ENCODE data around the gene DIPK1B.

Gene DIPK1B

GRCh38 chr9:136726118-136726517 is 13.7 kb downstream of the DIPK1B start:
- H3K36me3 ChIP-seq (ENCODE audit: control insufficient read depth in 1 of 2, insufficient read depth in 2 of 2, low read length in 2 of 2): peaks cover 23 to 48% of the 10 kb centered on the region in 2 donors

GRCh38 chr9:136726631-136727191 is 14.3 kb downstream of the DIPK1B start:
- peaks cover 23 to 42% of the 10 kb centered on the region in 2 donors for H3K36me3 ChIP-seq (ENCODE audit: control insufficient read depth in 1 of 2, insufficient read depth in 2 of 2, low read length in 2 of 2)
- peak overlapping the region; percentile 94 to 95 for H3K4me3 ChIP-seq (ENCODE audit: low read depth in 1 of 2, low read length in 2 of 2)
- H3K27me3 ChIP-seq (ENCODE audit: low read depth, low read length): no peaks in the 10 kb centered on the region
- H3K4me1 ChIP-seq (ENCODE audit: control insufficient read depth in 1 of 2, insufficient read depth in 2 of 2, low read length in 2 of 2): peaks cover 13 to 33% of the 10 kb centered on the region in 2 donors
- peak overlapping the region; percentile 45 for H3K27ac ChIP-seq (ENCODE audit: low read length)
- no peaks in the 10 kb centered on the region for H3K9me3 ChIP-seq (ENCODE audit: control insufficient read depth in 1 of 2, low read length in 2 of 2)

More at GRCh38 chr9:136726118-136726517, 13.7 kb downstream of the DIPK1B start:
- H3K27ac ChIP-seq (ENCODE audit: low read length): no peak overlapping the region
- no peaks in the 10 kb centered on the region for H3K27me3 ChIP-seq (ENCODE audit: low read depth, low read length)
- peaks cover 13 to 33% of the 10 kb centered on the region in 2 donors for H3K4me1 ChIP-seq (ENCODE audit: control insufficient read depth in 1 of 2, insufficient read depth in 2 of 2, low read length in 2 of 2)
- H3K9me3 ChIP-seq (ENCODE audit: control insufficient read depth in 1 of 2, low read length in 2 of 2): no peaks in the 10 kb centered on the region
- H3K4me3 ChIP-seq (ENCODE audit: low read depth in 1 of 2, low read length in 2 of 2): peak overlapping the region; percentile 94 to 95

GRCh38 chr9:136728080-136728547 is 15.7 kb downstream of the DIPK1B start:
- no peak overlapping the region for H3K27ac ChIP-seq (ENCODE audit: low read length)
- peaks cover 23 to 28% of the 10 kb centered on the region in 2 donors for H3K36me3 ChIP-seq (ENCODE audit: control insufficient read depth in 1 of 2, insufficient read depth in 2 of 2, low read length in 2 of 2)
- H3K4me3 ChIP-seq (ENCODE audit: low read depth in 1 of 2, low read length in 2 of 2): peak overlapping the region; percentile 94 to 95
- peaks cover 13 to 33% of the 10 kb centered on the region in 2 donors for H3K4me1 ChIP-seq (ENCODE audit: control insufficient read depth in 1 of 2, insufficient read depth in 2 of 2, low read length in 2 of 2)
- no peaks in the 10 kb centered on the region for H3K9me3 ChIP-seq (ENCODE audit: control insufficient read depth in 1 of 2, low read length in 2 of 2)
- H3K27me3 ChIP-seq (ENCODE audit: low read depth, low read length): no peaks in the 10 kb centered on the region

GRCh38 chr9:136728548-136729123 is 16.3 kb downstream of the DIPK1B start:
- Histone ChIP-seq H3K36me3 (ENCODE audit: control insufficient read depth in 1 of 2, insufficient read depth in 2 of 2, low read length in 2 of 2) (peaks cover 20 to 23% of the 10 kb centered on the region in 2 donors), H3K4me3 (ENCODE audit: low read depth in 1 of 2, low read length in 2 of 2) (peak overlapping the region; percentile 50 to 94), H3K9me3 (ENCODE audit: control insufficient read depth in 1 of 2, low read length in 2 of 2) (no peaks in the 10 kb centered on the region), H3K4me1 (ENCODE audit: control insufficient read depth in 1 of 2, insufficient read depth in 2 of 2, low read length in 2 of 2) (peaks cover 13 to 33% of the 10 kb centered on the region in 2 donors), H3K27ac (ENCODE audit: low read length) (no peak overlapping the region), H3K27me3 (ENCODE audit: low read depth, low read length) (no peaks in the 10 kb centered on the region)

GRCh38 chr9:136729144-136729543 is 16.8 kb downstream of the DIPK1B start:
- Histone ChIP-seq H3K9me3 (ENCODE audit: control insufficient read depth in 1 of 2, low read length in 2 of 2) (no peaks in the 10 kb centered on the region), H3K27ac (ENCODE audit: low read length) (no peak overlapping the region), H3K27me3 (ENCODE audit: low read depth, low read length) (no peaks in the 10 kb centered on the region), H3K36me3 (ENCODE audit: control insufficient read depth in 1 of 2, insufficient read depth in 2 of 2, low read length in 2 of 2) (peaks cover 15 to 18% of the 10 kb centered on the region in 2 donors), H3K4me3 (ENCODE audit: low read depth in 1 of 2, low read length in 2 of 2) (peak overlapping the region; percentile 50 to 94), H3K4me1 (ENCODE audit: control insufficient read depth in 1 of 2, insufficient read depth in 2 of 2, low read length in 2 of 2) (peaks cover 13 to 33% of the 10 kb centered on the region in 2 donors)

- Histone ChIP-seq H3K36me3 (ENCODE audit: control insufficient read depth in 1 of 2, insufficient read depth in 2 of 2, low read length in 2 of 2) (peaks cover 11 to 12% of the 10 kb centered on the region in 2 donors), H3K4me3 (ENCODE audit: low read depth in 1 of 2, low read length in 2 of 2) (no peak overlapping the region), H3K27me3 (ENCODE audit: low read depth, low read length) (no peaks in the 10 kb centered on the region), H3K9me3 (ENCODE audit: control insufficient read depth in 1 of 2, low read length in 2 of 2) (no peaks in the 10 kb centered on the region), H3K4me1 (ENCODE audit: control insufficient read depth in 1 of 2, insufficient read depth in 2 of 2, low read length in 2 of 2) (peaks cover 13 to 33% of the 10 kb centered on the region in 2 donors), H3K27ac (ENCODE audit: low read length) (no peak overlapping the region)
These were observed 17.6 kb downstream of the DIPK1B start for GRCh38 chr9:136729926-136730325.

GRCh38 chr9:136732444-136733178 is 20.2 kb downstream of the DIPK1B start:
- Histone ChIP-seq H3K27me3 (ENCODE audit: low read depth, low read length) (no peaks in the 10 kb centered on the region), H3K36me3 (ENCODE audit: control insufficient read depth in 1 of 2, insufficient read depth in 2 of 2, low read length in 2 of 2) (no peaks in the 10 kb centered on the region), H3K4me3 (ENCODE audit: low read depth in 1 of 2, low read length in 2 of 2) (no peak overlapping the region), H3K9me3 (ENCODE audit: control insufficient read depth in 1 of 2, low read length in 2 of 2) (no peaks in the 10 kb centered on the region), H3K4me1 (ENCODE audit: control insufficient read depth in 1 of 2, insufficient read depth in 2 of 2, low read length in 2 of 2) (peaks cover 0 to 12% of the 10 kb centered on the region in 2 donors), H3K27ac (ENCODE audit: low read length) (no peak overlapping the region)

GRCh38 chr9:136733611-136734010 is 21.2 kb downstream of the DIPK1B start:
- H3K4me3 ChIP-seq (ENCODE audit: low read depth in 1 of 2, low read length in 2 of 2): no peak overlapping the region

GRCh38 chr9:136734837-136735496 is 22.6 kb downstream of the DIPK1B start:
- H3K27ac ChIP-seq (ENCODE audit: low read length): no peak overlapping the region
- no peaks in the 10 kb centered on the region for H3K36me3 ChIP-seq (ENCODE audit: control insufficient read depth in 1 of 2, insufficient read depth in 2 of 2, low read length in 2 of 2)
- no peaks in the 10 kb centered on the region for H3K9me3 ChIP-seq (ENCODE audit: control insufficient read depth in 1 of 2, low read length in 2 of 2)
- H3K4me3 ChIP-seq (ENCODE audit: low read depth in 1 of 2, low read length in 2 of 2): no peak overlapping the region
- no peaks in the 10 kb centered on the region for H3K4me1 ChIP-seq (ENCODE audit: control insufficient read depth in 1 of 2, insufficient read depth in 2 of 2, low read length in 2 of 2)
- no peaks in the 10 kb centered on the region for H3K27me3 ChIP-seq (ENCODE audit: low read depth, low read length)

More at GRCh38 chr9:136733611-136734010, 21.2 kb downstream of the DIPK1B start:
- Histone ChIP-seq H3K27me3 (ENCODE audit: low read depth, low read length) (no peaks in the 10 kb centered on the region), H3K9me3 (ENCODE audit: control insufficient read depth in 1 of 2, low read length in 2 of 2) (no peaks in the 10 kb centered on the region), H3K27ac (ENCODE audit: low read length) (no peak overlapping the region), H3K4me1 (ENCODE audit: control insufficient read depth in 1 of 2, insufficient read depth in 2 of 2, low read length in 2 of 2) (peaks cover 0 to 8% of the 10 kb centered on the region in 2 donors), H3K36me3 (ENCODE audit: control insufficient read depth in 1 of 2, insufficient read depth in 2 of 2, low read length in 2 of 2) (no peaks in the 10 kb centered on the region)

- H3K27me3 ChIP-seq (ENCODE audit: low read depth, low read length): no peaks in the 10 kb centered on the region
- H3K4me1 ChIP-seq (ENCODE audit: control insufficient read depth in 1 of 2, insufficient read depth in 2 of 2, low read length in 2 of 2): peaks cover 0 to 2% of the 10 kb centered on the region in 2 donors
- no peaks in the 10 kb centered on the region for H3K36me3 ChIP-seq (ENCODE audit: control insufficient read depth in 1 of 2, insufficient read depth in 2 of 2, low read length in 2 of 2)
These were observed 23.6 kb downstream of the DIPK1B start for GRCh38 chr9:136735812-136736480.

More at GRCh38 chr9:136735812-136736480, 23.6 kb downstream of the DIPK1B start:
- Histone ChIP-seq H3K27ac (ENCODE audit: low read length) (no peak overlapping the region), H3K4me3 (ENCODE audit: low read depth in 1 of 2, low read length in 2 of 2) (no peak overlapping the region), H3K9me3 (ENCODE audit: control insufficient read depth in 1 of 2, low read length in 2 of 2) (no peaks in the 10 kb centered on the region)
